RWPE1 (cell line): ENCODE measurements around the gene CEP57L1.

ENCODE experiments used
- CTCF ChIA-PET: fragments of 350-600 bp; sonication (Branson Sonifier 250); formaldehyde crosslinking; extraction: SDS; loops from one replicate; lab custom pipeline; 2021; lab: Yijun Ruan, JAX
- POLR2A ChIA-PET: fragments of 400-600 bp; formaldehyde crosslinking; extraction: SDS; loops from one replicate; lab custom pipeline; 2020; ENCODE audit warnings: antibody characterized with exemption; ENCODE audit not compliant: low non-redundant PET; lab: Yijun Ruan, JAX
- DNase-seq: peaks from one replicate; pipeline ENCODE4 v3.0.0; 2012; ENCODE audit warnings: low spot score
- H3K27ac ChIP-seq: fragments of 450-650 bp; 2 replicates; pipeline ENCODE4 v1.5.1; 2017
- CTCF ChIP-seq: fragments of 450-650 bp; conservative IDR thresholded peaks from 2 replicates; pipeline ENCODE4 v1.5.1; 2017; ENCODE audit warnings: low read depth, mild to moderate bottlenecking

Gene CEP57L1

GRCh38 chr6:109051301-109052017 lies 43.8 kb upstream of the CEP57L1 start:
- CTCF ChIA-PET: interaction anchor here (0.6 to 0.7 kb wide), 2 partner anchors 36 to 42 kb away, joined by 3 read pairs; no protein-coding TSS in a partner anchor
- no peak for TF ChIP-seq CTCF
- no peak overlapping the region for H3K27ac ChIP-seq
- no peak for DNase-seq
- POLR2A ChIA-PET: no interaction called here

GRCh38 chr6:109052018-109052651 lies 43.2 kb upstream of the CEP57L1 start:
- ChIA-PET POLR2A (no interaction called here), CTCF (no interaction called here)
- no peak for DNase-seq
- TF ChIP-seq CTCF: no peak
- H3K27ac ChIP-seq: no peak overlapping the region

GRCh38 chr6:109052852-109053251 lies 42.5 kb upstream of the CEP57L1 start:
- no peak for TF ChIP-seq CTCF
- H3K27ac ChIP-seq: no peak overlapping the region
- ChIA-PET CTCF (no interaction called here), POLR2A (no interaction called here)
- DNase-seq: no peak

DNA sequence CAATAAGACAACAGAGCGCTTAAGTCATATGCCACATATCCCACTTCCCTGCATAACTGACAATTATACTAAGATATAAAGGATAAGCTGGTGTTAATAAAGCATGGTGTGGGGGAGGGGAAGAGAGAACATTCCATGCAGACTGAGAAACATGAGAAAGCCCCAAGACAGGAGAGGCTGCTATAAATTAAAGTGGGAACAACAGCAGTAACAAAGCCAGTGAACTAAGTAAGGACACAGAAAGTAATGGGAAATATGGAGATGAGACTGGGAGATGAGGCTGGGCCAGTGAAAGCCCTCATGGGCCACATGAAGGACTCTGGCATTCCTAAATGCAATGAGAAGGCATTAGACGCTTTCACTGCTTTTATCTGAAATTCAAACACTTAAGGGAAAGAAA lies 42.0 kb upstream of the CEP57L1 start:
- no peak overlapping the region for H3K27ac ChIP-seq
- DNase-seq: no peak
- ChIA-PET CTCF (no interaction called here), POLR2A (no interaction called here)
- TF ChIP-seq CTCF: no peak

- no peak for TF ChIP-seq CTCF
- CTCF ChIA-PET: interaction anchor here (0.7 to 0.8 kb wide), 2 partner anchors 52 to 138 kb away, joined by 3 to 4 read pairs; no protein-coding TSS in a partner anchor
- DNase-seq: no peak
- H3K27ac ChIP-seq: peak overlapping the region; percentile 84
- POLR2A ChIA-PET: no interaction called here
These were observed 39.5 kb upstream of the CEP57L1 start for GRCh38 chr6:109055771-109056235.

DNA sequence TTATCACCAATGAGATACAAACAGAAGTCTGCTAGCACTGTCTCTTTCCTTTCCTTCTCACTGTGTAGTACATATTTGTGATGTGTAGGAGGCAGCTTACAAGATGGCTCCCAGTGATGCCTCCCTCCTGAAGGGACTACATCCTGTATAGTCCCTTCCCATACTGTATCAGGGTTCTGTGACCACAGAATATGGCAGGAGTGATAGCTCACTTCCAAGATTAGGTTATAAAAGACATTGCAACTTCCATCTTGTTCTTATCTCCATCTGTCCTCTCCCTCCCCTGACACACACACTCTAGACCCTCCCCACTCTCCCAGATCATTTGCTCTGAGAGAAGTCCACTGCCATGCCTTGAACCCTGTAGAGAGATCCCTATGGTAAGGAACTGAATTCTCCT lies 38.6 kb upstream of the CEP57L1 start:
- no peak for DNase-seq
- H3K27ac ChIP-seq: no peak overlapping the region; the same call in 1 of the 2 replicates
- no peak for TF ChIP-seq CTCF
- ChIA-PET POLR2A (no interaction called here), CTCF (interaction anchor here (0.8 kb wide), 1 partner anchor 139 kb away, joined by 4 read pairs; no protein-coding TSS in a partner anchor)
